Uterus (tissue), 2 donors: ENCODE results near the gene FSIP1.

Source experiments
- POLR2A ChIP-seq, 2 donors: fragments of 450-650 bp; IDR thresholded peaks; one replicate each; pipeline ENCODE4 v1.6.1; 2016; ENCODE audit warnings: antibody characterized with exemption in 2 of 2, mild to moderate bottlenecking in 1 of 2, moderate library complexity in 1 of 2
- TF ChIP-seq, protein P1 (sequence below), 4 experiments: fragments of 200-600 bp in 2 of 4; fragments of 450-650 bp in 2 of 4; sonication (generic) in 2 of 4; IDR thresholded peaks; one replicate each; pipeline ENCODE4 v1.5.1; 2016 to 2019; ENCODE audit warnings: antibody characterized with exemption in 4 of 4, mild to moderate bottlenecking in 2 of 4, moderate library complexity in 1 of 4

DNA sequence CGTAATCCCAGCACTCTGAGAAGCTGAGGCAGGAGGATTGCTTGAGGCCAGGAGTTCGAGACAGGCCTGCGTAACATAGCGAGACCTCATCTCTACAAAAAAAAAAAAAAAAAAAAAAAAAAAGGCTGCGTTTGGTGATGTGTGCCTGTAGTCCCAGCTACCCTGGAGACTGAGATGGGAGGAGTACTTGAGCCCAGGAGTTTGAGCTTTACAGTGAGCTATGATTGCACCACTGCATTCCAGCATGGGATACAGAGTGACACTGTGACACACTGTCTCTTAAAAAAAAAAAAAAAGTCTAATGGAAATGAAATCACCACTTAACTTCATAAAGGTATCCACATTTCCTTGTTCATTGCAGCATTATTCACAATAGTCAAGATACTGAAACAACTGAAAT, 136.2 kb downstream of the FSIP1 start:
- TF ChIP-seq, protein P1, sequence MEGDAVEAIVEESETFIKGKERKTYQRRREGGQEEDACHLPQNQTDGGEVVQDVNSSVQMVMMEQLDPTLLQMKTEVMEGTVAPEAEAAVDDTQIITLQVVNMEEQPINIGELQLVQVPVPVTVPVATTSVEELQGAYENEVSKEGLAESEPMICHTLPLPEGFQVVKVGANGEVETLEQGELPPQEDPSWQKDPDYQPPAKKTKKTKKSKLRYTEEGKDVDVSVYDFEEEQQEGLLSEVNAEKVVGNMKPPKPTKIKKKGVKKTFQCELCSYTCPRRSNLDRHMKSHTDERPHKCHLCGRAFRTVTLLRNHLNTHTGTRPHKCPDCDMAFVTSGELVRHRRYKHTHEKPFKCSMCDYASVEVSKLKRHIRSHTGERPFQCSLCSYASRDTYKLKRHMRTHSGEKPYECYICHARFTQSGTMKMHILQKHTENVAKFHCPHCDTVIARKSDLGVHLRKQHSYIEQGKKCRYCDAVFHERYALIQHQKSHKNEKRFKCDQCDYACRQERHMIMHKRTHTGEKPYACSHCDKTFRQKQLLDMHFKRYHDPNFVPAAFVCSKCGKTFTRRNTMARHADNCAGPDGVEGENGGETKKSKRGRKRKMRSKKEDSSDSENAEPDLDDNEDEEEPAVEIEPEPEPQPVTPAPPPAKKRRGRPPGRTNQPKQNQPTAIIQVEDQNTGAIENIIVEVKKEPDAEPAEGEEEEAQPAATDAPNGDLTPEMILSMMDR (IDR thresholded peaks at IDR 0.05) = no peak
- TF ChIP-seq POLR2A (IDR thresholded peaks at IDR 0.05) = no peak
